Measurements from ENCODE around the gene LCE1F. TPM values are rescaled to one million over a fixed set of nuclear protein-coding genes. Genes with fewer than 3 reads are reported as not detected.

LCE1F gene
- total RNA-seq, 6 experiments from 2014 or later, result not detected

- WGBS (ENCODE audit: insufficient coverage, low coverage, low lambda C conversion rate, missing lambda C conversion rate), result 63% methylated on average over 5 of the region's 6 CpGs
- TF ChIP-seq CTCF (IDR thresholded peaks at IDR 0.05) (no peak), POLR2A (IDR thresholded peaks at IDR 0.05) (no peak)
- no peak for DNase-seq
- Histone ChIP-seq H3K27me3 (no peaks in the 10 kb centered on the region), H3K9me3 (no peaks in the 10 kb centered on the region), H3K27ac (no peak overlapping the region), H3K36me3 (no peaks in the 10 kb centered on the region), H3K4me1 (no peaks in the 10 kb centered on the region), H3K4me3 (no peak overlapping the region)
- intact Hi-C loops (cut with DNase I), result no loop called here
- ATAC-seq, result no peak
Measured at GRCh38 chr1:152745765-152746444, 29.0 kb upstream of the LCE1F start.

- Histone ChIP-seq H3K4me1 (no peaks in the 10 kb centered on the region), H3K27ac (no peak overlapping the region), H3K9me3 (no peaks in the 10 kb centered on the region), H3K27me3 (no peaks in the 10 kb centered on the region), H3K36me3 (no peaks in the 10 kb centered on the region), H3K4me3 (no peak overlapping the region)
- TF ChIP-seq POLR2A (IDR thresholded peaks at IDR 0.05), result no peak
- no peak for TF ChIP-seq CTCF (IDR thresholded peaks at IDR 0.05)
- no peak for DNase-seq
- no peak for ATAC-seq
- intact Hi-C loops (cut with DNase I), result no loop called here
- WGBS (ENCODE audit: insufficient coverage, low coverage, low lambda C conversion rate, missing lambda C conversion rate), result 4% methylated on average over 1 of the region's 1 CpG
Measured at GRCh38 chr1:152747831-152748230, 27.1 kb upstream of the LCE1F start.

GRCh38 chr1:152752225-152752624 is 22.7 kb upstream of the LCE1F start:
- WGBS (ENCODE audit: insufficient coverage, low coverage, low lambda C conversion rate, missing lambda C conversion rate), result 42% methylated on average over 1 of the region's 1 CpG
- H3K36me3 ChIP-seq, result no peaks in the 10 kb centered on the region
- H3K27me3 ChIP-seq, result no peaks in the 10 kb centered on the region
- TF ChIP-seq POLR2A (IDR thresholded peaks at IDR 0.05) (no peak), CTCF (IDR thresholded peaks at IDR 0.05) (no peak)
- no peak overlapping the region for H3K27ac ChIP-seq
- no peak overlapping the region for H3K4me3 ChIP-seq
- H3K4me1 ChIP-seq, result no peaks in the 10 kb centered on the region
- DNase-seq, result no peak
- H3K9me3 ChIP-seq, result no peaks in the 10 kb centered on the region
- intact Hi-C loops (cut with DNase I), result no loop called here
- no peak for ATAC-seq

- intact Hi-C loops (cut with DNase I), result no loop called here
- Histone ChIP-seq H3K36me3 (no peaks in the 10 kb centered on the region), H3K4me1 (no peaks in the 10 kb centered on the region), H3K4me3 (no peak overlapping the region), H3K27me3 (no peaks in the 10 kb centered on the region), H3K9me3 (no peaks in the 10 kb centered on the region), H3K27ac (no peak overlapping the region)
- DNase-seq (no peak), ATAC-seq (no peak)
- no peak for TF ChIP-seq CTCF (IDR thresholded peaks at IDR 0.05)
- no peak for TF ChIP-seq POLR2A (IDR thresholded peaks at IDR 0.05)
- 0% methylated on average over 1 of the region's 1 CpG for WGBS (ENCODE audit: insufficient coverage, low coverage, low lambda C conversion rate, missing lambda C conversion rate)
Measured at GRCh38 chr1:152753586-152753985, 21.4 kb upstream of the LCE1F start.

Measured in right lobe of liver (tissue), 6 donors.